GM18499 (cell line): ENCODE results near the gene TBC1D20.
"Not testable (repeated sequence)": the region's sequence is repeated elsewhere in the genome, so short reads cannot be mapped to it uniquely, and the experiment has no call there.

ENCODE experiments used
- ATAC-seq: cut with Tn5 transposase; IDR thresholded peaks from one replicate; pipeline ENCODE4 v1.9.1; 2021; ENCODE audit warnings: moderate number of reproducible peaks; ENCODE audit not compliant: insufficient read depth, unreplicated experiment

The TBC1D20 gene

GRCh38 chr20:403582-403957, 58.8 kb downstream of the TBC1D20 start:
- ATAC-seq = no peak

GRCh38 chr20:402898-403581, 59.3 kb downstream of the TBC1D20 start:
- no peak for ATAC-seq

- no peak for ATAC-seq
Observed at GRCh38 chr20:402496-402885, 59.8 kb downstream of the TBC1D20 start.

GRCh38 chr20:401682-402495, 60.4 kb downstream of the TBC1D20 start:
- no peak for ATAC-seq

DNA sequence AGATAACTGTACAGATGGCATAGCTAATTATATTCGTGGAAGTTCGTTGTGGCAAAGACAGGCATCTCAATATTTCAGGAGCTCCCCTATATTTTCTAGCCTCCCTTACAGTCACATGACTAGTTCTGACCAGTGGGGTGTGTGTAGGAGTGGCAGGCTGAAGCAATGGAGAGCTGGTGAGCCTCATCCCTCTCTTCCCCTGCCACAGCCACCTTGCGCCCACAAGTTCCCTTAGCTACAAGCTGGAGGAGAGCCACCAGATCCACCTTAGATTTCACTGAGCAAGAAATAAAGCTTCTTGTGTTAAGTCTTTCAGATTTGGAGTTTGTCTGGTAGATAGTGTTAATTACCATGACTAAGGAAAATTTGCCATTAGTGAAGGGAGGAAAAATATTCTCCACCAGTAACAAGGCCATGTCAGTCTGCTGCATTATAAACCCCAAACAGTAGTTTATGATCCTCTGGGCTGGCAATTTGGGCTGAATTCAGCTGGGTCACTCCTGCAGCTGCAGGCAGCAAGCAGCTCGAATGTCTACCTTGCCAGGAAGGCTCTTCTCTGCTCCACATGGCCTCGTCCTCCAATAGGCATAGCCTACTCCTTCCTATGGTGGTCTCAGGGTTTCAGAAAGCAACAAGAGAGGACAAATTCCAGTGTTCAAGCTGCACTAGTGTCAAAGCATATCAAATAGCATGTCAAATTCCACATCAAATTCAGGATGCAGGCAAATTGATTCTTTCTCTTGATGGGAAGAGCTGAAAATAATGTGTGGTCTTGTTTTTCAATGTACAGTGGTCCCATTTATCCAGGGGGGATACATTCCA, 61.7 kb downstream of the TBC1D20 start:
- no peak for ATAC-seq

GRCh38 chr20:400128-400453, 62.2 kb downstream of the TBC1D20 start:
- no peak for ATAC-seq

GRCh38 chr20:399182-399707, 63.1 kb downstream of the TBC1D20 start:
- no peak for ATAC-seq

GRCh38 chr20:397432-398237, 64.7 kb downstream of the TBC1D20 start:
- no peak for ATAC-seq

- ATAC-seq = no peak
Observed at GRCh38 chr20:396619-397431, 65.5 kb downstream of the TBC1D20 start.

DNA sequence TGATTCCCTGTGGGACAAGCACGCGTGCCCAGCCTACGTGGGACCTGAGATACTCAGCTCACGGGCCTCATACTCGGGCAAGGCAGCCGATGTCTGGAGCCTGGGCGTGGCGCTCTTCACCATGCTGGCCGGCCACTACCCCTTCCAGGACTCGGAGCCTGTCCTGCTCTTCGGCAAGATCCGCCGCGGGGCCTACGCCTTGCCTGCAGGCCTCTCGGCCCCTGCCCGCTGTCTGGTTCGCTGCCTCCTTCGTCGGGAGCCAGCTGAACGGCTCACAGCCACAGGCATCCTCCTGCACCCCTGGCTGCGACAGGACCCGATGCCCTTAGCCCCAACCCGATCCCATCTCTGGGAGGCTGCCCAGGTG, 66.1 kb downstream of the TBC1D20 start:
- no peak for ATAC-seq

- ATAC-seq = not testable (repeated sequence)
Observed at GRCh38 chr20:393296-393695, 69.0 kb downstream of the TBC1D20 start.

DNA sequence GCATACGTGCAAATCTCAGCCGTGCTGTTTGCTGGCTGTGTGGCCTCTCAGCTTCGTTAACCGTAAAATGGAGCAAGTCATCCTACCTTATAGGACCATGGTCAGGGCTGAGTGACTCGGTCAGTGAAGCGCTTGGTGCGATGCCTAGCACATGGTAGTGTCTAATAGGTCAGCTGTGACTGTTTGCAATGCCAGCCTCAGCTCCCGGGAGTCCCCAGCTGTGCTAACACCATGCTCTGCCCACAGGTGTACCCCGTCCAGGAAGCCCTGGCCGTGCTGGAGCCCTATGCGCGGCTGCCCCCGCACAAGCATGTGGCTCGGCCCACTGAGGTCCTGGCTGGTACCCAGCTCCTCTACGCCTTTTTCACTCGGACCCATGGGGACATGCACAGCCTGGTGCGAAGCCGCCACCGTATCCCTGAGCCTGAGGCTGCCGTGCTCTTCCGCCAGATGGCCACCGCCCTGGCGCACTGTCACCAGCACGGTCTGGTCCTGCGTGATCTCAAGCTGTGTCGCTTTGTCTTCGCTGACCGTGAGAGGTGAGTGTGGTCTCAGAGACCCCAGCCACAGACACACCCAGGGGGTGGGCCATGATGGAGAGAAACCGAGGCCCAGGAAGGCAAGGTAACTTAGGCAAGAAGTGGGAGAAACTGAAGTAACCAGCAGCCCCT, 71.2 kb downstream of the TBC1D20 start:
- no peak for ATAC-seq

DNA sequence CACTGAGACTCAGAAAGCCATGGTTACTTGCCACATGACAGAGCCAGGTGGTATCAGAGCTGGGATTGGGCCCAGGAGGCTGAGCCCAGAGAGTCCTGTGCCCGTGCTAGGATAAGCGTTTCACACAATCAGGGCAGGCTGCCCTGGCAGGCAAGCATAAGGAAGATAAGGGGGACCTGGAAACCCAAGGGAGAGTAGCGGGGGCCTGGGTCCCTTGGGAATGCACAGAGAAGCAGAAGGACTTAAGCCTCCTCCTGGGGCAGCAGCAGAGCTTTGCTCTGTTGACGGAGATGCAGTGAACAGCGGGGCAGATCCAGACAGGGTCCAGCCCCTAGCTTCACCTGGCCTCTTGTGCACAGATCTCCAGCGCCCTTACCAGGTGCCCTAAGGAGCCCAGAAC, 73.1 kb downstream of the TBC1D20 start:
- ATAC-seq = no peak

DNA sequence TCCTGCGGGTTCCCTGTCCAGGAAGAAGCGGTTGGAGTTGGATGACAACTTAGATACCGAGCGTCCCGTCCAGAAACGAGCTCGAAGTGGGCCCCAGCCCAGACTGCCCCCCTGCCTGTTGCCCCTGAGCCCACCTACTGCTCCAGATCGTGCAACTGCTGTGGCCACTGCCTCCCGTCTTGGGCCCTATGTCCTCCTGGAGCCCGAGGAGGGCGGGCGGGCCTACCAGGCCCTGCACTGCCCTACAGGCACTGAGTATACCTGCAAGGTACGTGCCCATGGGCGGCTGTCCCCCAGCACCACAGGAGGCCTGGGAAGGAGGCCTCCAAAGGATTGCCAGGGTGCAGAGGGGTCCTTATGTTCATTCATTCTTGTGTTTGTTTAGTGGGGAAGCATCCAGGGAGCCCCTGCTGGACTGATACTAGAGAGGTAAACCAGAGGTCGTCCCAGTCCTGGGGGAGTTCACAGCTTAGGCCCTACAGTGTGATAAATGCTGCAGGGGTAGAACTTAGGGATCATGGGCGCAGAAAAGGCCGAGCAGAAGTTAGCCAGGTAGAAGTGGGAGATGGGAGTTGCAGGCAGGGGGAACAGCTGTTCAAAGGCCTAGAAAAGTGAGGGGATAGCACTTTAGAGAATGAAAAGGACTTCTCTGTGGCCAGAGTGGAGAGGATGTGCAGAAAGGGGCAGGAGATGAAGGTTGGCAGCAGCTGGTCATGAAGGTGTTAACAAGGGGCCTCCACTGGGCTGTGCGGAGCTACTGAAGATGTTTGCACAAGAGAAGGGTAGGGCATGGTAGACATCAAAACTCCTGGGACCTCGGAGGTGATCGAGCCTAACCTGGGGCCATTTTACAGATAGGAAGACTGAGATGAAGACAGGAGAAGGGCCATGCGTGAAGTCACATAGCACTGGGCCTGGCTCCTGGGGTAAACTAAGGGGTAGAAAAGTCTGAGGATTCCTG, 74.0 kb downstream of the TBC1D20 start:
- ATAC-seq = no peak

DNA sequence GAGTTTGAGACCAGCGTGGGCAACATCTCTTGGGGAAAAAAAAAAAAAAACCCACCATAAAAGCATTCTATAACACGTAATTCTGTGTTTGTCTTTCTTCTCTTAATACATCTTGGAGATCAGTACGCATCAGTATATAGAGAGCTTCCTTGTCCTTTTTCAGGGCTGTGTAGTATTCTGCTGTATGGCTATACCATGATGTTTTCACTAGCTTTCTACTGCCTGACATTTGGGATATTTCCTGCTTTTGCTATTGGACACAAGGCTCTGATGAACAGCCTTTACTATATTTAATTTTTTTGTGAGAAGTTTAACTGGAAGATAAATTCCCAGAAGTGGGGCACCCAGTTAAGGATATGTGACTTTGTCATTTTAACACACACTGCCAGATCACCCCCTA, 74.8 kb downstream of the TBC1D20 start:
- no peak for ATAC-seq

- ATAC-seq = not testable (repeated sequence)
Observed at GRCh38 chr20:386634-387033, 75.7 kb downstream of the TBC1D20 start.
